Measurements from ENCODE around the gene BABAM2. TPM values are rescaled to one million over a fixed set of nuclear protein-coding genes. Genes with fewer than 3 reads are reported as not detected.

BABAM2 gene
- total and polyA plus RNA-seq, 2 experiments from 2014 or later: 17.8 to 21.5 TPM

GRCh38 chr2:27856386-27856785, 34.1 kb upstream of the BABAM2 start (continued):
- TF ChIP-seq CREB1 (CRISPR knock-in tag; IDR thresholded peaks at IDR 0.05; ENCODE audit: low read depth): no peak
- no peak for TF ChIP-seq STAT1 (IDR thresholded peaks at IDR 0.05; ENCODE audit: unreplicated experiment)
- no peak for TF ChIP-seq EZH2phosphoT487 (IDR thresholded peaks at IDR 0.05; ENCODE audit: unreplicated experiment)
- no peak for TF ChIP-seq EZH2 (IDR thresholded peaks at IDR 0.05; ENCODE audit: low read depth, unreplicated experiment)
- no peak for TF ChIP-seq POLR2AphosphoS5 (IDR thresholded peaks at IDR 0.05; ENCODE audit: low read depth)
- TF ChIP-seq ZNF331 (CRISPR knock-in tag; IDR thresholded peaks at IDR 0.05; ENCODE audit: low read depth): no peak
- no peak for TF ChIP-seq REST (IDR thresholded peaks at IDR 0.05; ENCODE audit: unreplicated experiment)
- no peak for TF ChIP-seq JUNB (IDR thresholded peaks at IDR 0.05; ENCODE audit: unreplicated experiment)
- TF ChIP-seq, protein P1, sequence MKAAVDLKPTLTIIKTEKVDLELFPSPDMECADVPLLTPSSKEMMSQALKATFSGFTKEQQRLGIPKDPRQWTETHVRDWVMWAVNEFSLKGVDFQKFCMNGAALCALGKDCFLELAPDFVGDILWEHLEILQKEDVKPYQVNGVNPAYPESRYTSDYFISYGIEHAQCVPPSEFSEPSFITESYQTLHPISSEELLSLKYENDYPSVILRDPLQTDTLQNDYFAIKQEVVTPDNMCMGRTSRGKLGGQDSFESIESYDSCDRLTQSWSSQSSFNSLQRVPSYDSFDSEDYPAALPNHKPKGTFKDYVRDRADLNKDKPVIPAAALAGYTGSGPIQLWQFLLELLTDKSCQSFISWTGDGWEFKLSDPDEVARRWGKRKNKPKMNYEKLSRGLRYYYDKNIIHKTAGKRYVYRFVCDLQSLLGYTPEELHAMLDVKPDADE (IDR thresholded peaks at IDR 0.05): no peak

DNA sequence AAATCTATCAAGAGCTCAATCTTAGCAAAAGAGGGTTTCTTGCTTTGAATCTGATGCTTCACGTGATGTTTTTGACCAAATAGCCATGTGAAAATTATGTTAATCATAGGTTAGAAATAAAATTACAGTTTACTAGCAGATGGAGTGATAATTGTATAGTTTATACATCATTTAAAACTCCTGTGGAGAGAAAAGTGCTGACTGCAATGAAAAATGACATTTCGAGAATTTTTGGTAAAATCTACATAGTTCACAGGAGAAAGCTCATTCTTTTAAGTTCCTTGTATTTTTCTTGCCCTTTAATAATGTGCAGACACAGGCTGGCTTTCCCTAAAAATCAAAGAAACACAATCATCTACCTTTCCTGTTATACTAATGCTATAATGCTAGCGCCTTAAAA, 33.6 kb upstream of the BABAM2 start:
- Mint-ChIP-seq H3K27ac (no peak overlapping the region), H3K4me1 (no peaks in the 10 kb centered on the region), H3K27me3 (ENCODE audit: insufficient read depth, low read depth, poor library complexity) (no peaks in the 10 kb centered on the region), H3K4me3 (no peak overlapping the region), H3K9me3 (peaks cover 29% of the 10 kb centered on the region; the same call in 2 of the 3 replicates), H3K36me3 (ENCODE audit: low read depth) (no peaks in the 10 kb centered on the region)
- DNase-seq (ENCODE audit: low spot score) (no peak), ATAC-seq (no peak)
- Histone ChIP-seq H3K4me1 (ENCODE audit: insufficient read depth) (no peaks in the 10 kb centered on the region), H2AFZ (no peak overlapping the region), H3K4me2 (no peak overlapping the region), H3K4me3 (no peak overlapping the region), H3K79me2 (replicated peaks; ENCODE audit: insufficient read depth) (no peaks in the 10 kb centered on the region), H3K27ac (ENCODE audit: low read depth) (no peak overlapping the region), H3K36me3 (ENCODE audit: insufficient read depth) (no peaks in the 10 kb centered on the region; the same call in 1 of the 2 replicates), H4K20me1 (replicated peaks; ENCODE audit: insufficient read depth) (no peaks in the 10 kb centered on the region), H3K27me3 (ENCODE audit: insufficient read depth) (no peaks in the 10 kb centered on the region), H3F3A (replicated peaks; ENCODE audit: low read depth) (no peaks in the 10 kb centered on the region), H3K9me2 (ENCODE audit: insufficient read depth) (0 out of 2 replicates have a peak, but pooled peaks cover 6% of the 10 kb centered on the region)
- TF ChIP-seq NANOG (IDR thresholded peaks at IDR 0.05; ENCODE audit: borderline replicate concordance) (no peak), ZNF114 (CRISPR knock-in tag; IDR thresholded peaks at IDR 0.05) (no peak), STAT1 (IDR thresholded peaks at IDR 0.05; ENCODE audit: unreplicated experiment) (no peak), EZH2phosphoT487 (IDR thresholded peaks at IDR 0.05; ENCODE audit: unreplicated experiment) (no peak), ZNF331 (CRISPR knock-in tag; IDR thresholded peaks at IDR 0.05; ENCODE audit: low read depth) (no peak), POLR2AphosphoS5 (IDR thresholded peaks at IDR 0.05; ENCODE audit: low read depth) (no peak), REST (IDR thresholded peaks at IDR 0.05; ENCODE audit: unreplicated experiment) (no peak), CREB1 (CRISPR knock-in tag; IDR thresholded peaks at IDR 0.05; ENCODE audit: low read depth) (no peak)
- TF ChIP-seq, protein P1 (IDR thresholded peaks at IDR 0.05): no peak
